Breast epithelium (tissue), 3 donors: ENCODE data around the gene SWSAP1.

ENCODE experiments used
- POLR2A ChIP-seq: fragments of 450-650 bp; IDR thresholded peaks from one replicate; pipeline ENCODE4 v1.6.1; 2016; ENCODE audit warnings: antibody characterized with exemption, mild to moderate bottlenecking, moderate library complexity
- POLR2AphosphoS5 ChIP-seq, 3 donors: sonication (generic); formaldehyde crosslinking; IDR thresholded peaks; one replicate each; pipeline ENCODE4 v1.6.1; 2017; ENCODE audit warnings: antibody characterized with exemption in 3 of 3
- TF ChIP-seq, protein P1 (sequence below), 3 donors: fragments of 450-650 bp; IDR thresholded peaks; one replicate each; pipeline ENCODE4 v1.5.1; 2016 to 2017; ENCODE audit warnings: antibody characterized with exemption in 3 of 3, mild to moderate bottlenecking in 3 of 3, moderate library complexity in 3 of 3

DNA sequence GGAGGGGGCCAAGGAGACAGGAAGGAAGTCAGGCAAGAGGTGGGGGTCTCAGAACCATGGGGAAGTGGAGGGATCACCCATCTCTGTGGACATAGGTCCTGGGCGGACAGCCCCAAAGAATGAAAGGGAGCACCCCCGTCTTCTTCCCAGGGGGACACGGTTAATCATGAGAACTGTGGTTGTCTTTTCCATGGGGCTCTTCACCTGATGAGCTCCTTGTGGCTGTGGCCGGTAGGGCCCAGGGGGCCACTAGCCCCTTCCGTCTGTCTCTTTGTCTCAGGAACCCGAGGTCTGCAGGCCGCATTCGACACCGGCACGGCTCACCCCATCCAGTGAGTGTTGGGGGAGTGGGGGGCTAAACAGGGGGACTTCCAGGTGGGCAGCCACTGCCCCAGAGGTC lies 10.6 kb upstream of the SWSAP1 start:
- TF ChIP-seq, protein P1, sequence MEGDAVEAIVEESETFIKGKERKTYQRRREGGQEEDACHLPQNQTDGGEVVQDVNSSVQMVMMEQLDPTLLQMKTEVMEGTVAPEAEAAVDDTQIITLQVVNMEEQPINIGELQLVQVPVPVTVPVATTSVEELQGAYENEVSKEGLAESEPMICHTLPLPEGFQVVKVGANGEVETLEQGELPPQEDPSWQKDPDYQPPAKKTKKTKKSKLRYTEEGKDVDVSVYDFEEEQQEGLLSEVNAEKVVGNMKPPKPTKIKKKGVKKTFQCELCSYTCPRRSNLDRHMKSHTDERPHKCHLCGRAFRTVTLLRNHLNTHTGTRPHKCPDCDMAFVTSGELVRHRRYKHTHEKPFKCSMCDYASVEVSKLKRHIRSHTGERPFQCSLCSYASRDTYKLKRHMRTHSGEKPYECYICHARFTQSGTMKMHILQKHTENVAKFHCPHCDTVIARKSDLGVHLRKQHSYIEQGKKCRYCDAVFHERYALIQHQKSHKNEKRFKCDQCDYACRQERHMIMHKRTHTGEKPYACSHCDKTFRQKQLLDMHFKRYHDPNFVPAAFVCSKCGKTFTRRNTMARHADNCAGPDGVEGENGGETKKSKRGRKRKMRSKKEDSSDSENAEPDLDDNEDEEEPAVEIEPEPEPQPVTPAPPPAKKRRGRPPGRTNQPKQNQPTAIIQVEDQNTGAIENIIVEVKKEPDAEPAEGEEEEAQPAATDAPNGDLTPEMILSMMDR (IDR thresholded peaks at IDR 0.05), result no peak
- TF ChIP-seq POLR2AphosphoS5 (IDR thresholded peaks at IDR 0.05), result no peak
- no peak for TF ChIP-seq POLR2A
